Progenitor cell of endocrine pancreas (in vitro differentiated cells): ENCODE measurements around the gene SNED1. TPM values are rescaled to one million over a fixed set of nuclear protein-coding genes. Genes with fewer than 3 reads are reported as not detected.

Experiments used
- DNase-seq: peaks from one replicate; pipeline ENCODE4 v3.0.0; 2021; ENCODE audit warnings: low spot score; ENCODE audit not compliant: unreplicated experiment
- H3K27ac Mint-ChIP-seq: 2 replicates; pipeline ENCODE4 v1.8.0; 2021; ENCODE audit warnings: mild to moderate bottlenecking, moderate library complexity, mixed read lengths
- H3K27me3 Mint-ChIP-seq: 2 replicates; pipeline ENCODE4 v1.8.0; 2021; ENCODE audit warnings: mixed read lengths
- H3K36me3 Mint-ChIP-seq: 2 replicates; pipeline ENCODE4 v1.8.0; 2022; ENCODE audit warnings: mixed read lengths; ENCODE audit not compliant: insufficient read depth
- H3K4me1 Mint-ChIP-seq: 2 replicates; pipeline ENCODE4 v1.8.0; 2021; ENCODE audit warnings: low read depth, mixed read lengths
- H3K4me3 Mint-ChIP-seq: 2 replicates; pipeline ENCODE4 v1.8.0; 2021; ENCODE audit warnings: low read depth, mild to moderate bottlenecking, moderate library complexity, mixed read lengths
- H3K9me3 Mint-ChIP-seq: 2 replicates; pipeline ENCODE4 v1.8.0; 2021; ENCODE audit warnings: low read depth, mixed read lengths
- total RNA-seq: library from RNA; stranded (reverse); gene quantifications from 2 replicates; pipeline ENCODE4 v1.2.1, GENCODE V29; 2021
- TF ChIP-seq, protein P1 (sequence below): fragments of 200-600 bp; sonication (generic); IDR thresholded peaks from one replicate; pipeline ENCODE4 v1.5.0; 2021; ENCODE audit warnings: antibody characterized with exemption, mild to moderate bottlenecking; ENCODE audit not compliant: unreplicated experiment

The SNED1 gene
- total RNA-seq, 1 donor from 2014 or later, result 2.2 TPM

DNA sequence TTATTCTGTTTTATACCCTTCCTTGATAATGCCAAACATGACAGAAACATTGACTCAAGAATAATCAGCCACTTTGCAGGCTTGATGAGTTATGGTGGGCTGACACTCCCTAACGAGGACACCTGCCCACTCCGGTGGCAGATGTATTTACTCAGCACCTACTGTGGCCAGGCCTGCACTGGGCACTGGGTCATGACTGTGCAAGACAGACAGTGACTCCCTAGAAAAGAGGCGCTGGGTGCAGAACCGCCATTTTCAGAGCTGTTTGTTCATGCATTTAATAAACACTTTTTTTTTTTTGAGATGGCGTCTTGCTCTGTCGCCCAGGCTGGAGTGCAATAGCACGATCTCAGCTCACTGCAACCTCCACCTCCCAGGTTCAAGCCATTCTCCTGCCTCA lies 32.5 kb downstream of the SNED1 start:
- no peak for DNase-seq

DNA sequence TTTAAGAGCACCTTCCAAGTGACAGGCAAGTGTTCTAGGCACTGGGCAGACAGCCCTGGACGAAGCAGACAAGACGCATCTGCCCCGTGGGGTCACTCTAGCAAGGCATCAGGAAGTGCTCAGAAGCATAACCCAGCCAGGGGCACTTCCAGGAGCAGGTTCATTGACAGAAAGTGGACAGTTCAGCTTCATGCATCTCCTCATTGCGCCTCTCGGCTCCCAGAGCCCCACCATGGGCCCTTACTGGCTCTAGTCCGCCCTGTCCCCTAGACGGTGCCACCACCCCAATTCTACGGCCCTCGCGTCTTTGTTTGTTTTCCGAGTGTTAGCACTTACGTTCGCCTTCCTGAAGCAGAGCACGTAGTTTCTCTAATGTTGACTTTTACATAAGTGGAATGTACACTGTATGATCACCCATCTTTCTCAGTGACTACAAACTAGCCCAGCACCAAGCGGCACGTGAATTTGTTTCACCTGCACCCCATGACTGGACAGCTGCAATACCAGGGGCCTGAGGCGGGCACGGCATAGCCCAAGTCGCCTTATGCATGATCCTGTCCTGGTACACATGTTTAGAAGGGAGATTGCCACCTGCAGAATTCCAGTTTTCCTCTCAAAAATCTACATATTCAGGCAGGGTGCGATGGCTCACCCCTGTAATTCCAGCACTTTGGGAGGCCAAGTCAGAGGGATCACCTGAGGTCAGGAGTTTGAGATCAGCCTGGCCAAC lies 33.2 kb downstream of the SNED1 start:
- Mint-ChIP-seq H3K27me3 (peaks cover 26% of the 10 kb centered on the region), H3K36me3 (no peaks in the 10 kb centered on the region), H3K4me3 (no peak overlapping the region), H3K4me1 (no peaks in the 10 kb centered on the region), H3K27ac (no peak overlapping the region), H3K9me3 (peaks cover 3% of the 10 kb centered on the region)
- TF ChIP-seq, protein P1, sequence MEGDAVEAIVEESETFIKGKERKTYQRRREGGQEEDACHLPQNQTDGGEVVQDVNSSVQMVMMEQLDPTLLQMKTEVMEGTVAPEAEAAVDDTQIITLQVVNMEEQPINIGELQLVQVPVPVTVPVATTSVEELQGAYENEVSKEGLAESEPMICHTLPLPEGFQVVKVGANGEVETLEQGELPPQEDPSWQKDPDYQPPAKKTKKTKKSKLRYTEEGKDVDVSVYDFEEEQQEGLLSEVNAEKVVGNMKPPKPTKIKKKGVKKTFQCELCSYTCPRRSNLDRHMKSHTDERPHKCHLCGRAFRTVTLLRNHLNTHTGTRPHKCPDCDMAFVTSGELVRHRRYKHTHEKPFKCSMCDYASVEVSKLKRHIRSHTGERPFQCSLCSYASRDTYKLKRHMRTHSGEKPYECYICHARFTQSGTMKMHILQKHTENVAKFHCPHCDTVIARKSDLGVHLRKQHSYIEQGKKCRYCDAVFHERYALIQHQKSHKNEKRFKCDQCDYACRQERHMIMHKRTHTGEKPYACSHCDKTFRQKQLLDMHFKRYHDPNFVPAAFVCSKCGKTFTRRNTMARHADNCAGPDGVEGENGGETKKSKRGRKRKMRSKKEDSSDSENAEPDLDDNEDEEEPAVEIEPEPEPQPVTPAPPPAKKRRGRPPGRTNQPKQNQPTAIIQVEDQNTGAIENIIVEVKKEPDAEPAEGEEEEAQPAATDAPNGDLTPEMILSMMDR, result no peak
- DNase-seq, result no peak

More for the DNA sequence above, 32.5 kb downstream of the SNED1 start:
- H3K27ac Mint-ChIP-seq, result no peak overlapping the region
- H3K27me3 Mint-ChIP-seq, result peaks cover 26% of the 10 kb centered on the region
- TF ChIP-seq, protein P1, result no peak
- peaks cover 8% of the 10 kb centered on the region for H3K9me3 Mint-ChIP-seq
- no peak overlapping the region for H3K4me3 Mint-ChIP-seq
- peaks cover 2% of the 10 kb centered on the region for H3K36me3 Mint-ChIP-seq
- no peaks in the 10 kb centered on the region for H3K4me1 Mint-ChIP-seq

DNA sequence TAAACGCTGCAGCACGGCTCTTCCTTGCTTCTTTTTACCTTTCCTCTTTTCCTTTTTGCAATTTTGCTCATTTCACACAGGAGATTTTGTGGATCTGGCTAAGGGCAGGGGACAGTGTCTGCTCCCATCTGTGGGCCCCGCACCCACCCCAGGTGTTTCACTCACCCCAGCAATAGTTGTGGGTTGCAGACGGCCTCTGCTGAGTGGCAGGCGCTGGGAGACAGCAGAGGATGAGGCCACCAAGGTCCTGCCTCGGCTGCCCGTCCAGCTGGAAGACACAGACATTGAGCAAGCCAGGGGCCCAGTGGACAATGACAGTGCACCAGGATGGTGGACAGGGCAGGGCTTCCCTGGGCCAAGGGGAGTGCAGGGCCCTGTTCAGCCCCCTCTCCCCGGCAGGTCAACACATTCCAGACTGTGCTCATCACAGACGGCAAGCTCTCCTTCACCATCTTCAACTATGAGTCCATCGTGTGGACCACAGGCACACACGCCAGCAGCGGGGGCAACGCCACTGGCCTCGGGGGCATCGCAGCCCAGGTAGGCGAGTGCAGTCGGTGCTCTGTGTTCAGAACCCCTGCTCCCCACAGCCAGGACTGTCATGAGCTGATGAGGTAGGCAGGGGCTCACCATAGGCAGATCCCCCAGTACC lies 35.0 kb downstream of the SNED1 start:
- Mint-ChIP-seq H3K27ac (no peak overlapping the region), H3K27me3 (peaks cover 37% of the 10 kb centered on the region)
- DNase-seq, result no peak

DNA sequence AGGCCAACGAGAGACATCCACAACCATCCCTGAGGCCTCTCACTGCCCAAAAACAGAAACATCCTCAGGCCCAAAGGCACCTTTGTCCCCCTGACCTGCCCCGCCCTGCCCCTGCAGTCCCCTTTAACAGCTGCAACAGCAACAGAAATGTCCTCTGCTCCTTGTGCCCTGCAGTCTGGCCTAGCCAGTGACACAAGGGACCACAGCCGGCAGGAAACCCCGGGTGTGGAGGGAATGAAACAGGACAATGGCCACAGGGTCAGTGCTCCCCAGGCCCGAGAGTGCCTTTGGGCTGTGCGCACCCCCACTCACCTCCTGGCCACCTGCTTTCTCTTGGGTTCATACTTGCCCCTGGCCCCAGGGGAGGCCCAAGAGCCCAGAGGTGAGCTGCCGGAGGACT lies 35.6 kb downstream of the SNED1 start:
- TF ChIP-seq, protein P1, result no peak
- Mint-ChIP-seq H3K4me1 (no peaks in the 10 kb centered on the region), H3K36me3 (no peaks in the 10 kb centered on the region), H3K27ac (no peak overlapping the region), H3K9me3 (no peaks in the 10 kb centered on the region), H3K4me3 (no peak overlapping the region), H3K27me3 (peaks cover 37% of the 10 kb centered on the region)
- no peak for DNase-seq

More for the DNA sequence above, 35.0 kb downstream of the SNED1 start:
- H3K4me3 Mint-ChIP-seq, result no peak overlapping the region
- H3K9me3 Mint-ChIP-seq, result no peaks in the 10 kb centered on the region
- no peaks in the 10 kb centered on the region for H3K36me3 Mint-ChIP-seq
- no peaks in the 10 kb centered on the region for H3K4me1 Mint-ChIP-seq
- TF ChIP-seq, protein P1, result no peak

DNA sequence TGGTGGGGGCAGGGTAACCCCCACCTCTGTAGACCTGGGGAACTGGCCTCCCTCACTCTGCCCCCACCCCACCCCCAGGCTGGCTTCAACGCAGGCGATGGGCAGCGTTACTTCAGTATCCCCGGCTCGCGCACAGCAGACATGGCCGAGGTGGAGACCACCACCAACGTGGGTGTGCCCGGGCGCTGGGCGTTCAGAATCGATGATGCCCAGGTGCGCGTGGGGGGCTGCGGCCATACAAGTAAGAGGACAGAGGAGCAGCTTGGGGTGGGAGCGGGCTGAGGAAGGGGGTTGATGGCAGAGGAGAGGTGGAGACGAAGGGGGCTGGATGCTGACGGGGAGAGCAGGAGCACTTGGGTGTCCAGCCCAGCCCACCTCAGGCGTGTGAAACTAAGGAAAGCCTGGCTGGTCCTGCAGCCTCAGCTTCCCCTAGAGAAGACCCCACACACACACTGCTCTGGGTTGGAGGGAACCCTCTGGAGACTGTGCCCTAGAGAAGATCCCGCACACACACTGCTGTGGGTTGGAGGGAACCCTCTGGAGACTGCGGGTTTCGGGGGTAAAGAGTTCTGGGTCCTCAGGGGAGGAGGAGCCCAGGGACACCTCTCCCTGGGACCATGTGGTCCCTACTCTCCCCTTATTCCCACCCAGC lies 36.2 kb downstream of the SNED1 start:
- Mint-ChIP-seq H3K4me3 (no peak overlapping the region), H3K4me1 (no peaks in the 10 kb centered on the region), H3K27ac (no peak overlapping the region), H3K9me3 (no peaks in the 10 kb centered on the region), H3K27me3 (peaks cover 37% of the 10 kb centered on the region), H3K36me3 (no peaks in the 10 kb centered on the region)
- TF ChIP-seq, protein P1, result no peak
- no peak for DNase-seq
